HG03342 (cell line): ENCODE data around the gene RABL3.
"Not testable (repeated sequence)": the region's sequence is repeated elsewhere in the genome, so short reads cannot be mapped to it uniquely, and the experiment has no call there.

Experiments
- ATAC-seq: cut with Tn5 transposase; IDR thresholded peaks from one replicate; pipeline ENCODE4 v1.9.1; 2021; ENCODE audit warnings: mild to moderate bottlenecking, moderate library complexity; ENCODE audit not compliant: unreplicated experiment

Gene RABL3

DNA sequence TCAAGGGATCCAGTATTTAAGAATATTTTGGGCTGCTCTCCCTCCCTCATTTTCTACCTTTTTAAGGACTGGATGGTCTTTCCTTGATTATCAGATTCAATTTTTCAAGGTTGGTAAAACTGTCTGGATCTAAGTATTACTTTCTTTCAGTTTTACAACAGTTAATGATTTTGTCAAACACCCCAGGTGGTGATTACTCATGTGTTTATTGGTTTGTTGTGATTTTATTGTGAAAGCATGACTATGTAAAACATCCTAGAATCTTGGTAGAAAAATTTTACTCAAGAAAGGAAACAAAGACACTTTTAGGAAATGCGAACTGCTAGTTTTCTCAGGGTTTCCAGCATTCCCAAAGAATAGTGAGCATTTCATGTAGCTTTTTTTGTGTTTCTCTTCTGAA is 7.5 kb upstream of the RABL3 start:
- no peak for ATAC-seq

DNA sequence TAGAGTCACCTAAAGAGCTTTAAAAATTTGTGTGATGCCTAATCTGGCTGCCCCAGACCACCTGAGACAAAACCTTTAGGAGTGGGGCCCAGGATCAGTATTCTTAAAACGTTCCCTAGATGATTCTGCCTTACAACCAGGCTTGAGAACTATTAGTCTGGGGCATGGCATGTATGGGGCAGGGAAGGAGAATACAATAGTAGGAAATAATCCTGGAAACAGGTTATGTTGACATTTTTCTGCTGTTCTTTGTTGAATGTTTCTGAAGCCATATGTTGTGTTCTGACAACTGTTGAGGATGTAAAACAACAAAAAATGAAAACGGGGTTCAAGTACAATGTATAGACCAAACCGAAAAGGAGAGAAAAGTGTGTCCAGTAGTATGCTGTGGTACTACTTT is 3.1 kb upstream of the RABL3 start:
- ATAC-seq = no peak

GRCh38 chr3:120743556-120744195 is 1.4 kb upstream of the RABL3 start:
- no peak for ATAC-seq

DNA sequence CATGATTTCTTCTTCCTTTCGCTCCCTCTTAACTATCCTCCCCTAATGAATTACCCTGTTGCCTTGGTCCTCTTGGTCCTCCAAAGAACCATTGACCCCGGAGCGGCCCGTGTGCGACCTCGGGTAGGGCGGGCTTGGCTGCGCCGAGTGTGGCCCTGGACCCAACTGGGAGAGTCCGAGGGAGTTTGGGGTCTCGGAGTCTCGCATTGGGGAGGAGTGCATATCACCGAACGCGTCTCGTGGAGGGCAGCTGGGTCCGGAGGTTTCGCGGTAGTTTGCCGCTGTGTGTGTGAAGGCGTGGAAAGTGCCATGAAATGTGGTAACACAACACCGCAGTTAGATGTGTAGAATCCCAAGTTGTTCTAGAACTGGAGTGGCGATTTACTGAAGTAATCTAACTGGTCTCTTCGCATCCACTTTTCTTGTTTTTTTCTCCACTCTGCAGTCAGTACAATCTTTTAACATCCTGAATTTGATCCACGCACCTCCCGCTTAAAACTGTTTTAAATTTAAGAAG is 591 bp upstream of the RABL3 start:
- ATAC-seq = peak; percentile 17

GRCh38 chr3:120741837-120742197 is 499 bp downstream of the RABL3 start:
- peak; percentile 12 for ATAC-seq

- ATAC-seq = no peak
Measured at GRCh38 chr3:120741320-120741719, 996 bp downstream of the RABL3 start.

DNA sequence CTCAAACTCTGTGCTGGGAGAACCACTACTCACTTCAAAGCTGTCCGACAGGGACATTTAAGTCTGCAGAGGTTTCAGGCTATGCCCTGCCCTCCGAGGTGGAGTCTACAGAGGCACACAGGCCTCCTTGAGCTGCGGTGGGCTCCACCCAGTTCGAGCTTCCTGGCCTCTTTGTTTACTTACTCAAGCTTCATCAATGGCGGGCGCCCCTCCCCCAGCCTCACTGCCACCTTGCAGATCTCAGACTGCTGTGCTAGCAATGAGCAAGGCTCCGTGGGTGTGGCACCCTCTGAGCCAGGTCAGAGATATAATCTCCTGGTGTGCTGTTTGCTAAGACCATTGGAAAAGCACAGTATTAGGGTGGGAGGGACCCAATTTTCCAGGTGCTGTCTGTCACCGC is 4.3 kb downstream of the RABL3 start:
- ATAC-seq = not testable (repeated sequence)

- ATAC-seq = no peak
Measured at GRCh38 chr3:120730576-120731542, 11.5 kb downstream of the RABL3 start.

DNA sequence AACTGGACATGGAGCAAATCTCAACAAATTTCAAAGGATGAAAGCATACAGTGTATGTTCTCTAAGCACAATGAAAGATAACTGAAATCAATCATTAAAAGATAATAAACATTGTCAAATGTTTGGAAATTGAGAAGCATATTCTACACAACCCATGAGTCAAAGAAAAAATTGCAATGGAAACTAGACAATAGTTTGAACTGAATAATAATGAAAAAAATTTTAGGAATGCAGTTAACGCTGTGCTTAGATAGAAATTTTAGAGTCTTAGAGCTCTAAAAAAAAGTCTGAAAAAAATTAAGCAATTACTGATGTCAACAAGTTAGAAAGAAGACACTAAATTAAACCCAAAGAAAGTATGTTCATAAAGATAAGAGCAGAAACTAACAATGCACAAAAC is 15.5 kb downstream of the RABL3 start:
- no peak for ATAC-seq

GRCh38 chr3:120719167-120719834 is 23.0 kb downstream of the RABL3 start:
- not testable (repeated sequence) for ATAC-seq

GRCh38 chr3:120713262-120713661 is 29.1 kb downstream of the RABL3 start:
- ATAC-seq = no peak

- no peak for ATAC-seq
Measured at GRCh38 chr3:120710369-120710768, 31.9 kb downstream of the RABL3 start.

DNA sequence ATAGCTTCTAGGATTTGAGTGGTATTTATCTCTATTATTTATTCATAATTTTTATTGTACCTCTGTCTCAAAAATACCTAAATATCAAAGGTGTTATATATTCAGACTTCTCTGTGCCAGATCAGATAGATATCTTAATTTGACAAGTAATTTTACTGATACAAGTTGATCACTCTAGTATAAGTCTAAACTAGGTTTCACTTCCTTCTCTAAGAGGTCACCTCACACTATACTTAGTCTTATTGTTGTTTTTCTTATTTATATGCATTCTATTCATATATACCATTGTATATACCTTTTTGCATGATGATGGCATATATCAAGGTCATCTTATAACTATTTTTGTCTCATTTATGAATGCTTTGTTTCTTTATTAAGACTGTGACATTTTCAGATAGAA is 33.9 kb downstream of the RABL3 start:
- ATAC-seq = peak; percentile 74

- ATAC-seq = no peak
Measured at GRCh38 chr3:120706950-120707349, 35.4 kb downstream of the RABL3 start.

DNA sequence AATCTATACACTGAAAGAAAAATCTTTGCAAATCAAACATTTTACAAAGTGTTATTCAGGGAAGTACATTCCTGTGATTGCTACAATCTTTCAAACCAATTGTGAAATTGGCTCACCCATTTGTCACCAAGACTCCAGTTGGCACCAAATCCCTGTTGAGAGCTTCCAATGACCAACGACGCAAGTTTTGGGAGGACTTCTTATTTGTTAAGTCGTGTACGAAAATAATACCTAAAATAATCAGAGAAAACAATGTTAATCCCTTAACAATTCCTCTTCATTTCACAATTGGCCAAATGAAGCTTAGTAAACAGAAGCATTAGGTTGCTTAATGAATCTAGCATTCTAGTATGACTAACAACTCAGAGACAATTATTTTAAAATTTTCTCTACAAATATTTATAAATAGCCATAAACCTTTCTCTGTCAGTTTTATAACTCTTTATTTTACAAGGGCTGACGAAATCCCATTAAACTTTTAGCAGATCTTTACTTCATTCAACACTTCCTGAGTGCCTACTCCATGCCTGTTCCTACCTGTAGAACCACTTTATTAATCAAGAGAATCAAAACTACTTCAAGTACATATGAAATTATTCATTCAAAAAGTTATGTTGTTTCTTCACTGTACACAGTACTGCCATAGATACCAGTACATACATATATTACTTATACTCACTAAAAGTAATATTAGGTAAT is 36.3 kb downstream of the RABL3 start:
- ATAC-seq = no peak

GRCh38 chr3:120699333-120699732 is 43.0 kb downstream of the RABL3 start:
- no peak for ATAC-seq

- no peak for ATAC-seq
Measured at GRCh38 chr3:120693439-120694171, 48.7 kb downstream of the RABL3 start.

- no peak for ATAC-seq
Measured at GRCh38 chr3:120689395-120689794, 52.9 kb downstream of the RABL3 start.

- peak; percentile 99 for ATAC-seq
Measured at GRCh38 chr3:120688121-120688520, 54.2 kb downstream of the RABL3 start.

- ATAC-seq = no peak
Measured at GRCh38 chr3:120685411-120685810, 56.9 kb downstream of the RABL3 start.
